Right hindlimb (tissue), 1 donor: ENCODE measurements around the gene DDX59.
"Not testable (repeated sequence)": the region's sequence is repeated elsewhere in the genome, so short reads cannot be mapped to it uniquely, and the experiment has no call there.

Experiments used
- DNase-seq: peaks from one replicate; pipeline ENCODE4 v3.0.0-alpha.2; 2018

Gene DDX59

GRCh38 chr1:200670242-200671118, 773 bp upstream of the DDX59 start:
- DNase-seq, result no peak

GRCh38 chr1:200668514-200669313, 993 bp downstream of the DDX59 start:
- no peak for DNase-seq

- no peak for DNase-seq
Observed at GRCh38 chr1:200666309-200666708, 3.4 kb downstream of the DDX59 start.

GRCh38 chr1:200665861-200666260, 3.8 kb downstream of the DDX59 start:
- DNase-seq, result no peak

GRCh38 chr1:200660719-200661118, 9.0 kb downstream of the DDX59 start:
- DNase-seq, result no peak

- DNase-seq, result no peak
Observed at GRCh38 chr1:200659269-200659668, 10.4 kb downstream of the DDX59 start.

- DNase-seq, result no peak
Observed at GRCh38 chr1:200658037-200658818, 11.5 kb downstream of the DDX59 start.

GRCh38 chr1:200654660-200655059, 15.0 kb downstream of the DDX59 start:
- no peak for DNase-seq

GRCh38 chr1:200653022-200653462, 16.7 kb downstream of the DDX59 start:
- no peak for DNase-seq

- DNase-seq, result no peak
Observed at GRCh38 chr1:200652378-200652777, 17.3 kb downstream of the DDX59 start.

- no peak for DNase-seq
Observed at GRCh38 chr1:200646515-200646914, 23.2 kb downstream of the DDX59 start.

GRCh38 chr1:200644021-200644420, 25.7 kb downstream of the DDX59 start:
- DNase-seq, result no peak

GRCh38 chr1:200642481-200642880, 27.2 kb downstream of the DDX59 start:
- no peak for DNase-seq

- DNase-seq, result no peak
Observed at GRCh38 chr1:200640963-200641401, 28.7 kb downstream of the DDX59 start.

- no peak for DNase-seq
Observed at GRCh38 chr1:200640373-200640962, 29.2 kb downstream of the DDX59 start.

GRCh38 chr1:200638073-200638472, 31.6 kb downstream of the DDX59 start:
- no peak for DNase-seq

- no peak for DNase-seq
Observed at GRCh38 chr1:200636681-200637080, 33.0 kb downstream of the DDX59 start.

GRCh38 chr1:200634261-200635122, 35.2 kb downstream of the DDX59 start:
- no peak for DNase-seq

GRCh38 chr1:200631375-200631774, 38.3 kb downstream of the DDX59 start:
- no peak for DNase-seq

- DNase-seq, result not testable (repeated sequence)
Observed at GRCh38 chr1:200630515-200630899, 39.2 kb downstream of the DDX59 start.

GRCh38 chr1:200629876-200630514, 39.7 kb downstream of the DDX59 start:
- no peak for DNase-seq
